ENCODE measurements around the gene SEMA3C.

The SEMA3C gene

DNA sequence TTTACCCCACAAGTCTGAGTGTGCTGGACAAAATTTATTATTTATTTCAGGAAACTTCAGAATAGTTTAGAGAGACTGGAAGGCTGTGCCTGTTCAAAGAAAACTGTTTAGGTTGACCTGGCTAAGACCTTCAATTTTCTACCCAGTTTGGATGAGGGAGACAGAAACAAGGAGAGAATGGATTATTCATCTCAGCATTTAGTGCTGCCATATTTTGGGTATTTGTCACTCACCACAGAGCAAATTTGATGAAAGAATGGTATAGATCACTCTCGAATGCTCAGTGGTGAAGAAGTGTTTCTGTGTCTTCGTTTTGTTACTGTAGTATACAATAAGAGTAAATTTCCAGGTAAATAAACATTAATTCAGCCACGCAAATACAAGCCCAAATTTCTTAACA, 71.8 kb downstream of the SEMA3C start:
- no peak for DNase-seq

DNA sequence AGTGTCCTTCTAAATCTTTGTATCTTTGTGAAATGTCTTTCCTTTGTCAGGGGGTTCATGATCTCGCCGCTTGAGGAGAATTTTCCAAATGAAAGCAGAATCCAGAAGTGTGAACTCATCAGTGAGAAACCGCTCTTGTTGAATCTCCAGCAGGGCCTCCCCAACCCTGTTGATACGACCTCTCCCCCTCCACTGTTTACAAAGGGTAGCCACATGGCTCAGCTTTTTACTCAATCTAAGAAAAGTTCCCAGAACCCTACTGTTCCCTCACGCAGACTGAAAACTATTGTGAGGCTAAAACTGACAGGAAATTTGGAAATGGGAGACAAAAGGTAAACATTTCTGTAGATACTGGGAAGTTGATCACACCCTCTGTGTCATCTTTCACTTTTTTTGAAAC, 73.9 kb downstream of the SEMA3C start:
- no peak for DNase-seq

DNA sequence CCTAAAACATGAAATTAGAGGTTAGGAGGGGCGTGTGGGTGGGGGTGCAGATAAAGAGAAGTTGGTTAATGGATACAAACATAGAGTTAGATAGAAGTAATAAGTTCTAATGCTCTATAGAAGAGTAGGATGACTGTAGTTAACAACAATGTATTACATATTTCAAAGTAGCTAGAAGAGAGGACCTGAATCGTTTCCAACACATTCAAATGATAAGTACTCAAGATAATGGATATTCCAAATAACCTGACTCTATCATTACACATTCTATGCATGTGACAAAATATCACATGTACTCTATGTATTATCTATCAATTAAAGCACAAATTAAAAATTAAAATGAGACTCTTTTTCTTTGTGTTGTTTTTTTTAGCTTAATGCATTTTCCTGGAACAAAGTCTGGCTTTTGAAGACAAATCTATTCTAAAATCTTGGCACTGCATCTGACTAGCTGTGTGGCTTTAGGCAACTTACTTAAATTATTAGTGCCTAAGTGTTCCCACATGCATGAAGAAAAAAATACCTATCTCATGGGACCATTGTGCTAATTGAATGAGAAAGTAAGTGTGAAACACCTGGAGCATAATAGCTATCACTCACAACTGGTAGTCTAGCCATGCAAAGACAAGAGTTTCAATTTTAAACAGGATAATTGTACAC, 75.7 kb downstream of the SEMA3C start:
- no peak for DNase-seq

- DNase-seq = no peak
These were observed 76.6 kb downstream of the SEMA3C start for GRCh38 chr7:80842022-80842790.

GRCh38 chr7:80841423-80841955, 77.4 kb downstream of the SEMA3C start:
- DNase-seq = no peak

DNA sequence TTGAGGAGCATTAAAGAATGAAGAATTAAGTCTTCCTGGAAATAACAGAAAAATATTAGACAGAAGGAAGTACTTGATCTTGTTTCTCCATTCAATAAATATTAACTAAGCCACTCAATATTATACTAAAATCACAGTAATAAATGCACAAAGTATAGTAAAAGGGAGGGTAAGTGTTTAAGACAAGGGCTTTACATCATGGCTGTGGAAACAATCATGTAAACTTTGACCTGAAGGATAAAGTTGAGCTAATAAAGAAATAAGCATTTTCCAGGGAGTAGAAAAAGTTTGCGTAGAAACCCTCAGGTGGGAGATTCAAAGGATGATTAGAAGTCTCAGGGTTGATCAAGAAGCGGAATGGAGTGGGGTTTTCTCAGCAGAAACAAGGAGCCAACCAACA, 78.2 kb downstream of the SEMA3C start:
- DNase-seq = no peak

DNA sequence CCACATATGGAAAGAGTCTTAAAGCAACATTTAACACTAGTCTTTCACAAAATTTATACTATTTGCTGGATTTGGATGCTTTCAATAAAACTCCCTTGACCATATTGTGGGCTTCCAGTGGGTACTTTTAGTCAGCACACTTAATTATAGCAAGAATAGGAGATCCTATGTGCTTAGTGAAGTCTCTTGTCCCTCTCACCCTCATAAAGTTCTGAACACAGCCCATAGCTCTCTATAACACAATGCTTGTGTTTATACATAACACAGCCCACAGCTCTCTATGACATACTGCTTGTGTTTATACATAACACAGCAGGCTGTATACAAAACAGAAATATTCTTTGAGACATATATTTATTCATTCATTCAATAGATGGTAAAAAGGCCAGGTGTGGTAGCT, 79.0 kb downstream of the SEMA3C start:
- DNase-seq = no peak

GRCh38 chr7:80838643-80839042, 80.2 kb downstream of the SEMA3C start:
- DNase-seq = no peak

DNA sequence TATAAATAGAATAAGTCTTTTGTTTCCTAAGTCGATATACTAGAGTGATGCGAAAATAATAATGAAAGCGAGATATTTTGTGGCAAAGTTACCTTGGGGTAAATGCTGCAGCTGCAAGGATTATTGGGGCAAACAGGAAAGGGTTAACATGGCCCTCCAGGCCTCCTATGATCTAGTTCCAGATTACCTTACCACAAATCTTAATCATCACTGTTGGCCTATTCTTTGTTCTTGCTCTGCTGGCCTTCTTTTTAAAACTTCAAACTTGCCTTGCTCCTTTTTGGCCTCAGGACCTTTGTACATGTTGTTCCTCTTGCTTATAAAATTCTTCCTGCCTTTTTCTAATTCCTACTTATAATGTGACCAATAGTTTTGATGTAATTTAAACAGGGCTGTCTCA, 81.5 kb downstream of the SEMA3C start:
- no peak for DNase-seq

- no peak for DNase-seq
These were observed 83.6 kb downstream of the SEMA3C start for GRCh38 chr7:80835251-80835650.

- no peak for DNase-seq
These were observed 85.3 kb downstream of the SEMA3C start for GRCh38 chr7:80833289-80834268.

DNA sequence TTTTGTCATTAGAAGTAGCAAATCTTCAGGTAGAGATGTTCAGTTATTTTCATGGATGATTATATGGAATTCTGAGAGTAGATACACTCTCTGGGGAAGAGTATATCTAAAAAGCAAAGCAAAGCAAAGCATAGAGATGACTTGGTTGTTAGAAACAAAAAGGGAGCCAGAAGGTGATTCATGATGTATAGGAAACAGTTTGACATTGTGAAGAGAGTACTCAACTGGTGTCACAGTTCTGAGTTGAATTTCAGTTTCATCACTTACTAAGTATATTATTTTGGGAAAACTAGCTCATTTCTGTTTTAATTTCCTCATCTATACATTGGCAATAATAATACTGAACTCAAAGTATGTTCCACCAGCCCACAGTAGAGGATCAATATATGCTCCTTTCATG, 86.8 kb downstream of the SEMA3C start:
- DNase-seq = no peak

- DNase-seq = no peak
These were observed 88.1 kb downstream of the SEMA3C start for GRCh38 chr7:80830584-80831285.

DNA sequence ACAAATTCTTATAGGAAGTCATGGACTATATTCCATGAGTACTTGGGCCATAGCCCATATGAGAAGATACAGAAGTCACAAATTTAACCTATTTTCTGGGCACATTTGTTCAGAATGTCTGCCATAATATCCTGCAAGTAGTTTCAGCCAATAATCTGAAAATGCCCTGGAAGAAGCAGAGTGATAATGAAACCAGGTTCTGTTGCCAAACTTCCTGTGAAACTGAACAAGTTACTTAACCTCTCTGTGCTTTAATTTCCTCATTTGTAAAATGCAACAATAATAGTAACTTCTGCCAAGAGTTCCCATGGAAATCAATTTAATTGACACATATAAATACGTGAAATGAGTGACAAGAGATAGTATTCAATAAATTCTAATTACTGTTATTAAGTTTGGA, 88.8 kb downstream of the SEMA3C start:
- no peak for DNase-seq

DNA sequence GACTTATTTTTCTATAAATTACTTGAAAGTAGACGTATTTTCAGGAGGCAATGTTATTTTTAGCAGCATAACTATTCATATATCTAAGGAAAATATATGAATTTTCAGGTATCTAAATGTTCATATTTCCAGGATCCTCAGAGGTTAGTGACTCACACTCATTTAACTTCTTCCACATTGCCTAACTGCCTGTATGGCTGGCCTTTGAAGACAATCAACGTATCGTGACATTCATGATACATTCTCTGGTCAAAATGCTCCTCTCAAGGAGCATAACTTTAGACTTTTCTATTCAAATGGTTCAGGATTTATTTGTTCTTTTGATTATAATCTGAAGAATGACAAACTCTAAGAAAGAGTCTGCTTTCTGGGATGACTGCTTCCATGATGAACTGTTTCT, 89.3 kb downstream of the SEMA3C start:
- DNase-seq = no peak

DNA sequence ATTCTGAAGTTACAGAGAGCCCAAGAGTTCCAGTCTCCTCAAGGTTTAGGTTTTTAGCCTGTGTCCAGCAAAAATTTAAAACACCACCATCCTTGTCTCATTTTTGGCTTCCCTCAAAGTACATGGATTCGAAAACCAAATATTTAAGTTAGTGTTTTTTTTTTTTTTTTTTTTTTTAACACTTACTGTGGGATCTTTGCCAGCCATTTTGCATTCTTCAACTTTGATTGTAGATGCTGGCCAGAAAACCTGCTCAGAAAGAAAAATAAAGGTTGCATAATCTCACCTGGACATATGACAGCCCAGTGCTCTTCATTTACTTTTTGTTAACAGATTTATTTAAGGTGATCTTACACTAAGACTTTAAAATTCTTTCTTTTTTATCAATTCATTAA, 91.6 kb downstream of the SEMA3C start:
- DNase-seq = no peak

DNA sequence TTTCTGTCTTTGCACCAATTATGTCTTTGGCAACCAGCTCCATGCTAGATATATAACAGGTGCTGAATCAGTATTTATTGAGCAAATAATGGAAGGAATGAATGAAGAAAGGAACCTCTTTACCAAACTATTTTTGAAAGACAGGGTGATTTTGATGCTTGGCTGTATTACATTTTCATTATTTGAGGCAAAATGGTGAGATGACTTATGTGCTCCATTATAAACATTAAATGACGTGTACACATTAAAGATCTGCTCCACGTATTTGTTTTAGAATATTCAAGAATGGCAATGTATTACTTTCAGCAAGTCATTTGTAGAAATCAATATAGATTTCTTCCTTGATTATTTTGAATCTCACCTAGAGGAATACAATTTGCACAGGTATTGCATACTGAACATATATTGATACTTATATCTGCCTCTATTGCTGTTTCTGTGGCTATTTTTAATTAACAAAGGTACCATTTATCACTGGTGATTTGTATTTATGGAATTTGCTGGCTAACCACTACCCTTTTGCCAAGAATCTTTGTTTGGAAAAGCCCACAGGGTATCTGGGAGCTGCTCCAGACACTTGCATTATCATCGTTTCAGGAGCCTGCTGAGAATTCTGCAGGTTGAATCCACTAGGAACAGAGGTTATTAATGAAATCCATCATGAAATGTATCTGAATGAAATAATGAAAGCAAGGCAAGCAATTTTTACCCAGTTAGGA, 92.2 kb downstream of the SEMA3C start:
- DNase-seq = no peak

GRCh38 chr7:80825499-80825898, 93.4 kb downstream of the SEMA3C start:
- DNase-seq = no peak

DNA sequence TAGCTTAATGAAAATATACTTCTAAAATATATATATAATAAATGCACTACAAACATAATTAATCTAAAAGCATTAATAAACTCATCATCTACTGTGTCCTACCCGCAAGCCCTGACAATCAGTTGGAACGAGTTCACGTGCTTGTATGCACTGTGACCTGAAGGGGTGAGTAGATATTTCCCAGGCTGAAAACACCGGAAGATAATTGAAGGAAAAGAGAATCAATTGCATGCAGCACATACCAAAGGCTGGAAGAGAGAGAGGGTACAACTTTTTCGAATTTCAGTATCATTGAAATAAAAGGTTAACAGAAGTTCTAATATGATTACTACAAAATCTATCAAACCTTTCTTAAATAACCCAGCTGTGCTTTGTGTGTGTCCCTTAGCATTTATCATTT, 94.6 kb downstream of the SEMA3C start:
- no peak for DNase-seq

- DNase-seq = no peak
These were observed 95.8 kb downstream of the SEMA3C start for GRCh38 chr7:80823057-80823456.

GRCh38 chr7:80821771-80822319, 97.0 kb downstream of the SEMA3C start:
- DNase-seq = no peak

DNA sequence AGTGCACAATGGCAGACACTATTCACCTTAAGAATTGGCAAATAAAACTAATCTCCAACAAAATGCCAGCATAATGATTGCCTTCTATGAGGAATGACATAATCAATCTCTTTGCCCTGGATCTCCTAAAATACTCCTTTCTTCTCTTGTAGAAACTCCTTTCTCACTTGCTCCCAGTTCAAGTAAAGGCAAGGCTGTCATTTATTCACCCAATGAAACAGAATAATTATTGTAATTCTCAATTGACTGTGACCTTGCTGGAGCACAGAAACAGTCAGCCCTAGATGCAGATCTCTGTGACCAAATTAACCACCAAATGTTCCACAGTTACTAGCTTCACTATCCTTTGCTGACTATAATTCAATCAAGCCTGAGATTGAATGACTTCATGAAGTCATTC, 99.3 kb downstream of the SEMA3C start:
- DNase-seq = no peak
